ENCODE data around the gene MATR3. TPM values are rescaled to one million over a fixed set of nuclear protein-coding genes. Genes with fewer than 3 reads are reported as not detected.
A peak's percentile ranks its signal among the peaks of the same experiment; 100 is the strongest.

The MATR3 gene
- polyA plus RNA-seq, 3 donors = 61.8 to 174 (median 137) TPM

- Histone ChIP-seq H3K79me2 (ENCODE audit: insufficient read depth, low read length) (peaks cover 90% of the 10 kb centered on the region), H2AFZ (ENCODE audit: insufficient read depth, low read depth, low read length, poor library complexity, severe bottlenecking) (no peak overlapping the region), H3K36me3 (replicated peaks in 1 of 2; ENCODE audit: control insufficient read depth in 1 of 2, insufficient read depth in 2 of 2, low read length in 2 of 2) (peaks cover 45 to 57% of the 10 kb centered on the region in 2 donors), H3K4me2 (replicated peaks; ENCODE audit: extremely low read depth, low read length, poor library complexity, severe bottlenecking) (no peak overlapping the region), H3K4me3 (replicated peaks in 1 of 3; ENCODE audit: low read depth in 2 of 3, low read length in 3 of 3) (no peak overlapping the region), H3K27ac (ENCODE audit: low read depth in 1 of 2, low read length in 2 of 2) (no peak overlapping the region), H3K9ac (ENCODE audit: insufficient read depth, low read length, poor library complexity, severe bottlenecking) (no peak overlapping the region), H3K4me1 (ENCODE audit: control insufficient read depth in 1 of 2, insufficient read depth in 2 of 2, low read length in 2 of 2) (no peaks in the 10 kb centered on the region), H3K9me3 (replicated peaks in 1 of 2; ENCODE audit: control insufficient read depth in 1 of 2, insufficient read depth in 1 of 2, low read length in 2 of 2) (no peaks in the 10 kb centered on the region), H3K27me3 (ENCODE audit: control insufficient read depth in 2 of 2, insufficient read depth in 2 of 2, low read length in 2 of 2) (no peaks in the 10 kb centered on the region), H4K20me1 (ENCODE audit: insufficient read depth, low read length) (peaks cover 92% of the 10 kb centered on the region)
- intact Hi-C loops (cut with micrococcal nuclease) = no loop called here
- no CpG with 5 or more reads among the region's 3 CpGs for WGBS (ENCODE audit: insufficient coverage)
- peak overlapping the region in 1 of 7 donors; percentile 28 for H3K27ac Mint-ChIP-seq
- H3K36me3 Mint-ChIP-seq = peaks cover 44 to 54% of the 10 kb centered on the region in 2 donors
- peaks cover 10% of the 10 kb centered on the region for H3K4me1 Mint-ChIP-seq
- H3K9me3 Mint-ChIP-seq = no peaks in the 10 kb centered on the region
- TF ChIP-seq, protein P1, sequence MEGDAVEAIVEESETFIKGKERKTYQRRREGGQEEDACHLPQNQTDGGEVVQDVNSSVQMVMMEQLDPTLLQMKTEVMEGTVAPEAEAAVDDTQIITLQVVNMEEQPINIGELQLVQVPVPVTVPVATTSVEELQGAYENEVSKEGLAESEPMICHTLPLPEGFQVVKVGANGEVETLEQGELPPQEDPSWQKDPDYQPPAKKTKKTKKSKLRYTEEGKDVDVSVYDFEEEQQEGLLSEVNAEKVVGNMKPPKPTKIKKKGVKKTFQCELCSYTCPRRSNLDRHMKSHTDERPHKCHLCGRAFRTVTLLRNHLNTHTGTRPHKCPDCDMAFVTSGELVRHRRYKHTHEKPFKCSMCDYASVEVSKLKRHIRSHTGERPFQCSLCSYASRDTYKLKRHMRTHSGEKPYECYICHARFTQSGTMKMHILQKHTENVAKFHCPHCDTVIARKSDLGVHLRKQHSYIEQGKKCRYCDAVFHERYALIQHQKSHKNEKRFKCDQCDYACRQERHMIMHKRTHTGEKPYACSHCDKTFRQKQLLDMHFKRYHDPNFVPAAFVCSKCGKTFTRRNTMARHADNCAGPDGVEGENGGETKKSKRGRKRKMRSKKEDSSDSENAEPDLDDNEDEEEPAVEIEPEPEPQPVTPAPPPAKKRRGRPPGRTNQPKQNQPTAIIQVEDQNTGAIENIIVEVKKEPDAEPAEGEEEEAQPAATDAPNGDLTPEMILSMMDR (IDR thresholded peaks at IDR 0.05) = no peak
- H3K4me3 Mint-ChIP-seq = no peak overlapping the region
- DNase-seq = no peak
- no peaks in the 10 kb centered on the region for H3K27me3 Mint-ChIP-seq (ENCODE audit: low read depth in 3 of 3)
Observed at GRCh38 chr5:139315056-139315615, 21.6 kb downstream of the MATR3 start.

- DNase-seq = no peak
- peaks cover 14 to 23% of the 10 kb centered on the region in 2 donors for H3K36me3 ChIP-seq (replicated peaks in 1 of 2; ENCODE audit: control insufficient read depth in 1 of 2, insufficient read depth in 2 of 2, low read length in 2 of 2)
- peaks cover under 1 to 2% of the 10 kb centered on the region in 2 donors for H3K4me1 ChIP-seq (ENCODE audit: control insufficient read depth in 1 of 2, insufficient read depth in 2 of 2, low read length in 2 of 2)
- TF ChIP-seq, protein P1 (IDR thresholded peaks at IDR 0.05) = no peak
- Mint-ChIP-seq H3K27ac (no peak overlapping the region), H3K27me3 (ENCODE audit: low read depth in 3 of 3) (peaks cover 3 to 7% (median 4%) of the 10 kb centered on the region in 3 donors), H3K4me3 (no peak overlapping the region), H3K36me3 (peaks cover 8 to 21% of the 10 kb centered on the region in 2 donors), H3K4me1 (peaks cover 3% of the 10 kb centered on the region), H3K9me3 (no peaks in the 10 kb centered on the region)
- no peak overlapping the region for H3K27ac ChIP-seq (ENCODE audit: low read depth in 1 of 2, low read length in 2 of 2)
- no peaks in the 10 kb centered on the region for H3K9me3 ChIP-seq (replicated peaks in 1 of 2; ENCODE audit: control insufficient read depth in 1 of 2, insufficient read depth in 1 of 2, low read length in 2 of 2)
- no peak overlapping the region for H3K4me2 ChIP-seq (replicated peaks; ENCODE audit: extremely low read depth, low read length, poor library complexity, severe bottlenecking)
- intact Hi-C loops (cut with micrococcal nuclease) = loop anchor here in 1 of 2 donors (5.0 kb wide), 1 partner anchor 34 kb away; no protein-coding TSS in a partner anchor
- no peak overlapping the region for H3K9ac ChIP-seq (ENCODE audit: insufficient read depth, low read length, poor library complexity, severe bottlenecking)
- no peaks in the 10 kb centered on the region for H3K79me2 ChIP-seq (ENCODE audit: insufficient read depth, low read length)
- H2AFZ ChIP-seq (ENCODE audit: insufficient read depth, low read depth, low read length, poor library complexity, severe bottlenecking) = no peak overlapping the region
- no peaks in the 10 kb centered on the region for H3K27me3 ChIP-seq (ENCODE audit: control insufficient read depth in 2 of 2, insufficient read depth in 2 of 2, low read length in 2 of 2)
- H3K4me3 ChIP-seq (replicated peaks in 1 of 3; ENCODE audit: low read depth in 2 of 3, low read length in 3 of 3) = no peak overlapping the region
- H4K20me1 ChIP-seq (ENCODE audit: insufficient read depth, low read length) = peaks cover 15% of the 10 kb centered on the region
- no CpG with 5 or more reads among the region's 6 CpGs for WGBS (ENCODE audit: insufficient coverage)
Observed at GRCh38 chr5:139335811-139336210, 42.3 kb downstream of the MATR3 start.

All from CD14-positive monocyte (primary cell).